DMS79 treated with DMSO at 0.1 percent for 48 hours (cell line): Measurements from ENCODE around the gene NCOA5.
A peak's percentile ranks its signal among the peaks of the same experiment; 100 is the strongest.

Experiments
- DNase-seq: peaks from one replicate; lab custom pipeline; 2025; lab: John Stamatoyannopoulos, UW

The NCOA5 gene

GRCh38 chr20:46013829-46014516 is 75.8 kb downstream of the NCOA5 start:
- peak; percentile 59 for DNase-seq

- DNase-seq: no peak
Measured at GRCh38 chr20:46013322-46013828, 76.4 kb downstream of the NCOA5 start.

- DNase-seq: no peak
Measured at GRCh38 chr20:46012921-46013320, 76.8 kb downstream of the NCOA5 start.

- DNase-seq: no peak
Measured at GRCh38 chr20:46011631-46012482, 77.9 kb downstream of the NCOA5 start.
